Dedifferentiated amniotic fluid mesenchymal stem cell (primary cell): ENCODE measurements around the gene CASKIN2.

ENCODE experiments used
- DNase-seq: peaks from one replicate; pipeline ENCODE4 v3.0.0-alpha.2; 2016; ENCODE audit errors: extremely low spot score

Gene CASKIN2

GRCh38 chr17:75549246-75550138 lies 34.2 kb upstream of the CASKIN2 start:
- DNase-seq = no peak

GRCh38 chr17:75548813-75549212 lies 33.5 kb upstream of the CASKIN2 start:
- DNase-seq = no peak

GRCh38 chr17:75547091-75547490 lies 31.8 kb upstream of the CASKIN2 start:
- DNase-seq = no peak

- no peak for DNase-seq
These were observed 30.8 kb upstream of the CASKIN2 start for GRCh38 chr17:75546181-75546580.

- no peak for DNase-seq
These were observed 28.9 kb upstream of the CASKIN2 start for GRCh38 chr17:75544250-75544649.

GRCh38 chr17:75542728-75543336 lies 27.5 kb upstream of the CASKIN2 start:
- DNase-seq = no peak

GRCh38 chr17:75542229-75542628 lies 26.9 kb upstream of the CASKIN2 start:
- DNase-seq = no peak

- no peak for DNase-seq
These were observed 25.7 kb upstream of the CASKIN2 start for GRCh38 chr17:75540923-75541503.

- no peak for DNase-seq
These were observed 24.8 kb upstream of the CASKIN2 start for GRCh38 chr17:75539967-75540729.

GRCh38 chr17:75536366-75536765 lies 21.0 kb upstream of the CASKIN2 start:
- no peak for DNase-seq

GRCh38 chr17:75535871-75536270 lies 20.5 kb upstream of the CASKIN2 start:
- DNase-seq = no peak

- no peak for DNase-seq
These were observed 19.8 kb upstream of the CASKIN2 start for GRCh38 chr17:75535119-75535537.

GRCh38 chr17:75531721-75532072 lies 16.4 kb upstream of the CASKIN2 start:
- DNase-seq = no peak

- DNase-seq = no peak
These were observed 15.7 kb upstream of the CASKIN2 start for GRCh38 chr17:75530837-75531720.

- no peak for DNase-seq
These were observed 11.4 kb upstream of the CASKIN2 start for GRCh38 chr17:75526555-75527270.

- no peak for DNase-seq
These were observed 10.6 kb upstream of the CASKIN2 start for GRCh38 chr17:75525806-75526554.

- no peak for DNase-seq
These were observed 9.9 kb upstream of the CASKIN2 start, which contains the start of gene LLGL2 for GRCh38 chr17:75524970-75525805. Gene LLGL2, plus strand, starts transcription at chr17:75525697. Its CDS starts 17,730 bp downstream, at chr17:75543427.

GRCh38 chr17:75524269-75524969 lies 9.1 kb upstream of the CASKIN2 start:
- DNase-seq = no peak
